AG08396 (cell line): ENCODE results near the gene SCML1.

ENCODE experiments used
- DNase-seq: peaks from one replicate; pipeline ENCODE4 v3.0.0; 2012; ENCODE audit warnings: low spot score, mixed read lengths

Gene SCML1

GRCh38 chrX:17736856-17737709 is at the start of gene SCML1:
Gene SCML1 (plus strand): TSS chrX:17737493. CDS start chrX:17744187, 6,694 bp downstream.
- DNase-seq = peak; percentile 89

DNA sequence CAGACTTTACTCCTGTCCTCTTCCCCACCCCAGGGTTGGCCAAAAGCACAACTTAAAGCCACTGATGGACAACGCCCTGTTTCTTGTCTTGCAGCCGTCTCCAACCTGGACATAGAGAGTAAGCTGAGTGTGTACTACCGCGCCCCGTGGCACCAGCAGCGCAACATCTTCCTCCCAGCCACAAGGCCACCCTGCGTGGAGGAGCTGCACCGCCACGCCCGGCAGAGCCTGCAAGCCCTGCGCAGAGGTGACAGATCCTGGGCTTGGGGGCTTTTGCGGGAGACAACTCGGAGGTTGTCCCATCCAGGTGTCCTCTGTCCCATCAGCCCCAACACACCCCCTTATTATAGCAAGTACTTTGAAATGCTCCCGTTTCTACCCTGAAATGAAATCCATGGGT is 49.6 kb upstream of the SCML1 start:
- DNase-seq = no peak

- peak; percentile 60 for DNase-seq
Measured at GRCh38 chrX:17689971-17690409, 47.3 kb upstream of the SCML1 start.

- DNase-seq = peak; percentile 24
Measured at GRCh38 chrX:17692709-17693346, 44.5 kb upstream of the SCML1 start.

DNA sequence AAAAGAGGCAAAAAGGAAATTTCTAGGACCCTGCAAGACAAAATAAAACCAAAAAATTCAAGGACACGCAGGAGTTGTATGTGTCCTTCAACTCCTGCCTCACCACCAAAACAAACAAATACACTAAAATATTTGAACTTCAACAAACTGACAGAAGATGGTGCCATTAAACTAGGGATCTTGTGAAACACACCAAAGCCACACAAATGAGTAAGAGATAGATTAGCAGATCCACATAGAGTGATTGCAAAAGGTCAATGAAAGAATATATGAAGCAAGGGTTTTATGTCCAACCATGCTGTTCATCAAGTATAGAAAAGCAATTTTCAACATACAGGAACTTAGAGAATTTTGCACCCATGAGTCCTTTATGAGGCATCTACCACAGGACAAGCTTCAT is 40.1 kb upstream of the SCML1 start:
- DNase-seq = no peak

GRCh38 chrX:17700976-17701375 is 36.3 kb upstream of the SCML1 start:
- no peak for DNase-seq

GRCh38 chrX:17703201-17703600 is 34.1 kb upstream of the SCML1 start:
- no peak for DNase-seq

DNA sequence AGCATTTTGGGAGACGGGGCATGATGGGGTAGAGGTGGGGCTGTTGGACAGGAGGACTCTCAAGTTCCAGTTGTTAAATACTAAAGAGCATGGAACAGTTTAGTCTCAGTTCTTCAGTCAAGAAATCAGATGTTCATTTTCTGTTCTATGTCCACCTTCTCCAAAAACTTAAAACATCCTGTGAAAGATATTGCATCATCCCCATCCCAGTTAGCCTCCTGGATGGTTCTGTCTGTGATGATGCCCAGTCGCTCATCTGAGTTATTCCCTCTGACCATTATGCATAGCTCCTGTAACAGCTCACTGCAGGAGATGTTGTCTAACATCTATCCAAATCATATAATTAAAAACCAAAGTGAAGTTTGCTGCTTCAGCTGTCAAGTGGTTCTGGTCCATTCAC is 32.1 kb upstream of the SCML1 start:
- no peak for DNase-seq

GRCh38 chrX:17706676-17707075 is 30.6 kb upstream of the SCML1 start:
- peak; percentile 76 for DNase-seq

- DNase-seq = no peak
Measured at GRCh38 chrX:17707731-17708130, 29.6 kb upstream of the SCML1 start.

GRCh38 chrX:17710871-17711301 is 26.4 kb upstream of the SCML1 start:
- DNase-seq = no peak

- no peak for DNase-seq
Measured at GRCh38 chrX:17713288-17713687, 24.0 kb upstream of the SCML1 start.

DNA sequence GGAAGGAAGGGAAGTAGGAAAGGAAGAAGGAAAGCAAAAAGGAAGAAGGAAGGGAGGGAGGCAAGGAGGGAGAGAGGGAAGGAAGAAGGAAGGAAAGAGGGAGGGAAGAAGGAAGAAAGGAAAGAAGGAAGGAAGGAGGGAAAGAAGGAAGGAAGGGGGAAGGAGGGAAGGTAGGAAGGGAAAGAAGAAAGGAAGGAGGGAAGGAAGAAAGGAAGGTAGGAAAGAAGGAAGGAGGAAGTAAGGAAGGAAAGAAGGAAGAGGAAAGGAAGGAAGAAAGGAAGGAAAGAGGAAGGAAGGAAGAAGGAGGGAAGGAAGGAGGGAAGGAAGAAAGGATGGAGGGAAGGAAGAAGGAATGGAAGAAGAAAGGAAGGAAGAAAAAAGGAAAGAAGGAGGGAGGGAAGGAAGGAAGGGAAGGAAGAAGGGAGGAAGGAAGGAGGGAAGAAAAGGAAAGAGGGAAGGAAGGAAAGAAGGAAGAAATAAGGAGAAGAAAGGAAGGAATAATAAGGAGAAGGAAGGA is 18.6 kb upstream of the SCML1 start:
- DNase-seq = no peak

DNA sequence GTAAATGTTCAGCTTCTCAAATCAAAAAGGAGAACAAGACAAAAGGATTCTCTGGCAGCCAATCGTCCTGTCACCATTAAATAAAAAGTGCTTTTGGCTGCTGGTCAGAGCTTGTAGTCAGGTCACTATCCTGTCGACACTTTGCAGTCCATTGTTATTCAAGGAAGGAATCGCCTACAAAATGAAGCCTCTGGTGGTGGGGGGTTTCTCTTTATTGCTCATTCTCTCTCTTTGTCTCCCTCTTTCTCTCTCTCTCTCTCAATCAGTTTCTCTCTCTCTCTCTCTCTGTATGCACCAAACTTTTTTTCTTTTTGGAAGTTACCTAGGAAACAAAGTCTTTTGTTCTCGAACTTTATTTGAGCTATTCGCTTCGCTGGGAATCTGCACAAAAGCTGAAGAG is 17.6 kb upstream of the SCML1 start:
- DNase-seq = no peak

DNA sequence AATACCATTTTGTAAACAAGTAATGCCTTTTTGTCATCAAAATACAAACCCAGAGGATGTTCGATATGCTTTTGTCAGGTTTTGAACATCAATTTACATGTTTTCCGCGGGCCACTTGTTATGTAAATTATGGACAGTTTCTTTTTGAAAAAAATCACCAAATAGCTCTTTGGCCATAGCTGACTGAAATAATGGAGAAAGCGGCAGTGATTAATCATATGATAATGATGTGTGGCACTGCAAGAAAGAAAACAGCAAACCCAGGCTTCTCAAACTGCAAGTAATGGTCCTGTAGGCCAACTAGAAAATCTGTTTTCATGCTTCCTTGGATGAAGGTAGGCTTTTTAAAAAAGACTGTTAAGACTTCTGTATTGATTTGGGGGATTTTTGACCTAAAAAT is 15.6 kb upstream of the SCML1 start:
- no peak for DNase-seq

- DNase-seq = no peak
Measured at GRCh38 chrX:17725181-17725580, 12.1 kb upstream of the SCML1 start.

GRCh38 chrX:17732138-17732783 is 5.0 kb upstream of the SCML1 start:
- peak; percentile 22 for DNase-seq

DNA sequence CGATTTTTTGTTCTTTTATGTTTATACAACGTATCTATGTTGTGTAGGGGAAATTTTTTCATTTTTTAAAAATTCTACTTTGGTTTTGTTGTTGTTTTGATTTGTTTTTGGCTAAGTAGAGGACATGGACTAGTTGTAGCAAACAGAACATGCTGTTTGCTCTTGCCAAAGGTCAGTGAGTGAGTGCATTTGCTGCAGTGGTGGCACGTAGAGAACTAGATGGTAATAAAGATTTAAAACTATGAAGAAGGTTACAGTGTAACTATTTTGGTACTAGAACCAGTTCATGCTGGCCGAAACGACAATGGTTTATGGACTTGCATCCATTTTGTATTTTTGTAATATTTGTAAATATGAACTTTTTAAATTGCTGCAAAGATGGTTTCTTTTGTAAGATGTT is 1.9 kb upstream of the SCML1 start:
- DNase-seq = no peak

DNA sequence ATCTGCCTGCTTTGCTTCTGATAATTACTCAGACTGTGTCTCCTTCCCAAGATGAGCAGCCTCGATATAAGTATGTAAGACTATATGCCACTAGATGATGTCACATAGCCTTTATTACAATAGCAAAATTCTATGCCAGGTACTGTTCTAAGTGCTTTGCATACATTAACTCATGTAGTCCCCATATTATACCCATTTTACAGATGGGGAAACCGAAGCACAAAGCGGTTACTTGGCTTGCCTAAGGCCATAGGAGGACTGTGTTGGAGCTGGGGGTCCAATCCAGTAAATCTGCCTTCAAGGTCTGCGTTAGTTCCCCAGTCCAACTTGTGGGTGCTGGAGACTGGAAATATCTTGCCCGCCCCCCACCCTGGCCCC is 826 bp upstream of the SCML1 start:
- no peak for DNase-seq

DNA sequence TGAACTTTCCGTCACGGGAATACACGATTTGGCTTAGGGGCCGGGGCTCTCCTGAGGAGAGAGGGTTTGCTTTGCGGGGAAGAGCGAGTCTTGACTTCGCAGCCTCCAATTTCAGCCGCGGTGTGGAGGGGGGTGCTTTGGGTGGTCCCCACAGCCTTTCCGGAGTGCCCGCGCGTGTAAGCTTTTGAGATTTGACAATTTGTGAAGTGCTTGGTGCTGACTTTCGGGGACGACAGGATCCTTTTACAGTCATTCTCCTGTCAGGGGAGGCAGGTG is 355 bp downstream of the SCML1 start:
- DNase-seq = no peak

GRCh38 chrX:17737986-17738713 is 857 bp downstream of the SCML1 start:
- DNase-seq = no peak
